ENCODE data around the gene TMEM236.

GRCh38 chr10:17782921-17783665 lies 31.1 kb downstream of the TMEM236 start:
- TF ChIP-seq EP300 (IDR thresholded peaks at IDR 0.05): no peak
- TF ChIP-seq CTCF (IDR thresholded peaks at IDR 0.05): no peak
